ENCODE data around the gene ANKRD6.

ANKRD6 gene

DNA sequence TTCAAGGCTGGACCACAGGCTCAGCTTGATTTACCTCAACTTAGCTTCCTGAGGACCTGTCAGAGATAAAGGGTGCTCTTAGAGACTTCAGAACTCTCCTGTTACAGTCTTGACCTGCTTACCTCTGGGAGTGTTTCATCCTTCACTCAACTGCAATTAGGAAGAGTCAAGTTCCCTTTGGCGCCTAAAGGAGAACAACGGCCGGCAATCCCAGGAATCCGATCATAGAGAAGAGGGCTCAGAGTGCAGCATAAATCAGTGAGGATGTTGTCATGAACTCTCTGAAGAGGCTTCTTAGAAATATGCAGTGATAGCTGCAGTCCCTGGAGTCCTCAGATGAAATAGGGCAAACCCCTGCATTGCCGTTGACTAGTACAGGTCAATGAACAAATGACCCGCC is 169.2 kb downstream of the ANKRD6 start:
- Histone ChIP-seq H3K4me3 (ENCODE audit: low read depth in 1 of 5, low read length in 5 of 5) (no peak overlapping the region), H3K36me3 (ENCODE audit: control insufficient read depth in 5 of 5, insufficient read depth in 5 of 5, low read length in 5 of 5) (peaks cover 0 to 7% (median 3%) of the 10 kb centered on the region in 5 donors), H3K27me3 (ENCODE audit: control insufficient read depth in 5 of 5, insufficient read depth in 4 of 5, low read length in 5 of 5) (no peaks in the 10 kb centered on the region), H3K27ac (ENCODE audit: low read depth, low read length) (no peak overlapping the region), H3K9me3 (ENCODE audit: control insufficient read depth in 5 of 5, low read length in 5 of 5) (no peaks in the 10 kb centered on the region), H3K4me1 (ENCODE audit: control insufficient read depth in 5 of 5, insufficient read depth in 5 of 5, low read length in 5 of 5) (no peaks in the 10 kb centered on the region), H3K9ac (ENCODE audit: low read length in 5 of 5) (no peak overlapping the region)

DNA sequence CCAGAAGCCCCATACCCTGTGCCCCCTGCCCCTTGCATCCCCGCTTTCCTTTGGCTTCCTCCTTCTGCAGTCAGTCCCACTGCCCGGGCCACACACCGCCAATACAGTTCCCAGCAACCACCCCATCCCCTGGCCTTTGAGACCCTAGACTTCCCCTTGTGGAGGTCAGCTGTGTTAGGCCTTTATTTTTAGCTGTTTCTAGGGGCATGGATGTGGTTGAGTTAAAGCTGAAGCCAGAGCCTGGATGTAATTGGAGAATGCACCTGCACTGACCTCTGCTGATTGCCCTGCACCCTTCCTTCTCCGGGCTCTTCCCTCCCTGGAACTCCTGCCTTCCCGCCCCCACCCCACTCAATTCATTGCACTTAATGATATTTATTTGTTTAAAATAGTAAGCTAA is 171.7 kb downstream of the ANKRD6 start:
- H3K9ac ChIP-seq (ENCODE audit: low read length in 5 of 5): no peak overlapping the region

DNA sequence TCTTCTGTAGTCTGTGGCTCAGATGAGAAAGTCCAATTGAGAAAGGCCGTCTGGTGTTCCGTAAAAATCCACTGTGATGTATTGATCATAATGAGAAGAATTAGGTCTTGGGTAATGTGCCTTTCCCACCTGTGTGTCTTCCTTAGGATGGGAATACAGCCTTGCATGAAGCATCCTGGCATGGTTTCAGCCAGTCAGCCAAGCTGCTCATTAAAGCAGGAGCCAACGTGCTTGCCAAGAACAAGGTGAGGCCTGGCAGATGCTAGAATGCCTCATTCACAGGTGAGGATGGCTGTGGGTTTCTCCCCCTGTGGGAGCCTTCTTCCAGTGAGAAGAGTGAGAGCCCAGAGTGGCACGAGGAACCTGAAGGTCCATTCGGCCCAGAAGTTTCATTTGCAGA is 172.9 kb downstream of the ANKRD6 start:
- Histone ChIP-seq H3K9ac (ENCODE audit: low read length in 5 of 5) (no peak overlapping the region), H3K4me3 (ENCODE audit: low read depth in 1 of 5, low read length in 5 of 5) (no peak overlapping the region), H3K4me1 (ENCODE audit: control insufficient read depth in 5 of 5, insufficient read depth in 5 of 5, low read length in 5 of 5) (no peaks in the 10 kb centered on the region), H3K9me3 (ENCODE audit: control insufficient read depth in 5 of 5, low read length in 5 of 5) (no peaks in the 10 kb centered on the region), H3K36me3 (ENCODE audit: control insufficient read depth in 5 of 5, insufficient read depth in 5 of 5, low read length in 5 of 5) (peaks cover 0 to 7% (median 3%) of the 10 kb centered on the region in 5 donors), H3K27me3 (ENCODE audit: control insufficient read depth in 5 of 5, insufficient read depth in 4 of 5, low read length in 5 of 5) (no peaks in the 10 kb centered on the region), H3K27ac (ENCODE audit: low read depth, low read length) (no peak overlapping the region)

More for the DNA sequence above, 171.7 kb downstream of the ANKRD6 start:
- no peak overlapping the region for H3K27ac ChIP-seq (ENCODE audit: low read depth, low read length)
- peaks cover 0 to 7% (median 3%) of the 10 kb centered on the region in 5 donors for H3K36me3 ChIP-seq (ENCODE audit: control insufficient read depth in 5 of 5, insufficient read depth in 5 of 5, low read length in 5 of 5)
- no peaks in the 10 kb centered on the region for H3K4me1 ChIP-seq (ENCODE audit: control insufficient read depth in 5 of 5, insufficient read depth in 5 of 5, low read length in 5 of 5)
- H3K27me3 ChIP-seq (ENCODE audit: control insufficient read depth in 5 of 5, insufficient read depth in 4 of 5, low read length in 5 of 5): no peaks in the 10 kb centered on the region
- no peak overlapping the region for H3K4me3 ChIP-seq (ENCODE audit: low read depth in 1 of 5, low read length in 5 of 5)
- no peaks in the 10 kb centered on the region for H3K9me3 ChIP-seq (ENCODE audit: control insufficient read depth in 5 of 5, low read length in 5 of 5)

DNA sequence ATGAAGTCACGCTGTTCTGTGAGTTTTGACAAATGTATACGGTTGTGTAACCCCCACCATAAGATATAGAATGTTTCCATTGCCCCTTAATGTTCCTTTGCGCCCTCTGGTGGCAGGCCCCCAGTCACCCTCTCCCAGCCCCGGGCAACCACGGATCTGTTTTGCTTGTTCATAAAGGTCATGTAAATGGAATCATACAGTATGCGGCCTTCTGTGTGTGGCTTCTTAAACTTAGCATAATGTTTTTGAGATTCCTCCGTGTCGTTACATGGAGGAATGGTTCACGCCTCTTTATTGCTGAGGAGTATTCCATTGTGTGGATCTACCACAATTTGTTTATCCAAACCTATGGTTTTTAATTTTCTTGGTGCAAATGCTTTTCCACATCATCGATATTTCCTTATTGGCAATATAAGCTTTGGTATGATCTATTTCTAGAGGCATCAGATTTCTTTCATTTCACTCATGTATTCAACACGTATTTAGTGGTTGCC is 177.2 kb downstream of the ANKRD6 start:
- Histone ChIP-seq H3K9me3 (ENCODE audit: control insufficient read depth in 5 of 5, low read length in 5 of 5) (no peaks in the 10 kb centered on the region), H3K27ac (ENCODE audit: low read depth, low read length) (no peak overlapping the region), H3K4me1 (ENCODE audit: control insufficient read depth in 5 of 5, insufficient read depth in 5 of 5, low read length in 5 of 5) (peaks cover 0 to 3% (median 0%) of the 10 kb centered on the region in 5 donors), H3K9ac (ENCODE audit: low read length in 5 of 5) (no peak overlapping the region), H3K36me3 (ENCODE audit: control insufficient read depth in 5 of 5, insufficient read depth in 5 of 5, low read length in 5 of 5) (peaks cover 0 to 7% (median 3%) of the 10 kb centered on the region in 5 donors), H3K27me3 (ENCODE audit: control insufficient read depth in 5 of 5, insufficient read depth in 4 of 5, low read length in 5 of 5) (no peaks in the 10 kb centered on the region), H3K4me3 (ENCODE audit: low read depth in 1 of 5, low read length in 5 of 5) (no peak overlapping the region)

DNA sequence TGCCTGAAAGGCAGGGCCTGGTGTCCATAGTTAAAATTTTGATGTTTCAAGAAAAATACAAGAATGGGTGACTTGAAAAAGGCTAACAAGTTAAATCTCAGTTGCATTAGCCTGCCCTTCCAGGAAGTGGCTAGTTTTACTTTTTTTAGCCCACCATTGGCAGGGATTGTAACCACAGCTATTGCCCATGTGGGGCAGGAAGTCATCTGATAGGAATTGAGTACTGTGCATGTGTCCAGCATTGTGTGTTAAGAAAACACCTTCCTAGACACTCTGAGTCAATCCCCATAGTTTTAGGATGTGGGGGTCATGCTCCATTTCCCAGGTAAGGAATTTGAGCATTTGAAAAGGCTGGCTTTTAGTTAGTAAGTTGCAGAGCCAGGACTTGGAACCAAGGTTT is 178.7 kb downstream of the ANKRD6 start:
- peaks cover 0 to 3% (median 0%) of the 10 kb centered on the region in 5 donors for H3K4me1 ChIP-seq (ENCODE audit: control insufficient read depth in 5 of 5, insufficient read depth in 5 of 5, low read length in 5 of 5)
- H3K27me3 ChIP-seq (ENCODE audit: control insufficient read depth in 5 of 5, insufficient read depth in 4 of 5, low read length in 5 of 5): no peaks in the 10 kb centered on the region
- H3K9ac ChIP-seq (ENCODE audit: low read length in 5 of 5): no peak overlapping the region
- no peak overlapping the region for H3K27ac ChIP-seq (ENCODE audit: low read depth, low read length)
- no peaks in the 10 kb centered on the region for H3K9me3 ChIP-seq (ENCODE audit: control insufficient read depth in 5 of 5, low read length in 5 of 5)
- H3K36me3 ChIP-seq (ENCODE audit: control insufficient read depth in 5 of 5, insufficient read depth in 5 of 5, low read length in 5 of 5): peaks cover 0 to 2% (median 0%) of the 10 kb centered on the region in 5 donors
- H3K4me3 ChIP-seq (ENCODE audit: low read depth in 1 of 5, low read length in 5 of 5): no peak overlapping the region

DNA sequence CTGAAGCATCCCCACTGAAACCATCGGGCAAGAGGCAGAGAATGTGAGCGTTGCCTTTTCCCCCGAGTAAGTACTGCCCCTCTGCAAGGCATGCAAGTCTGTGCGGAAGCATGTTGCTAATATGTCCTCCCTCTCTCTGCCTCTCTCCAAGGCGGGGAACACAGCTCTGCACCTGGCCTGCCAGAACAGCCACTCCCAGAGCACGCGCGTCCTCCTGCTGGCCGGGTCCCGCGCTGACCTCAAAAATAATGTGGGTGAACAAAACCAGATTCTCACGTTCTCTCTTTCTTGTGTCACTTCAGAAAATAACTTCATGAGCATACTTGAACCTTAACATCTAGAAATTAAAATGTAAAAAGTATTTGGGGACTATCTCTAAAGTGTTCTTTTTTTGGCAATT is 179.2 kb downstream of the ANKRD6 start:
- H3K9me3 ChIP-seq (ENCODE audit: control insufficient read depth in 5 of 5, low read length in 5 of 5): no peaks in the 10 kb centered on the region
- no peak overlapping the region for H3K27ac ChIP-seq (ENCODE audit: low read depth, low read length)
- H3K4me3 ChIP-seq (ENCODE audit: low read depth in 1 of 5, low read length in 5 of 5): no peak overlapping the region
- H3K36me3 ChIP-seq (ENCODE audit: control insufficient read depth in 5 of 5, insufficient read depth in 5 of 5, low read length in 5 of 5): peaks cover 0 to 5% (median 0%) of the 10 kb centered on the region in 5 donors
- no peaks in the 10 kb centered on the region for H3K27me3 ChIP-seq (ENCODE audit: control insufficient read depth in 5 of 5, insufficient read depth in 4 of 5, low read length in 5 of 5)
- H3K4me1 ChIP-seq (ENCODE audit: control insufficient read depth in 5 of 5, insufficient read depth in 5 of 5, low read length in 5 of 5): peaks cover 0 to 3% (median 0%) of the 10 kb centered on the region in 5 donors
- no peak overlapping the region for H3K9ac ChIP-seq (ENCODE audit: low read length in 5 of 5)

DNA sequence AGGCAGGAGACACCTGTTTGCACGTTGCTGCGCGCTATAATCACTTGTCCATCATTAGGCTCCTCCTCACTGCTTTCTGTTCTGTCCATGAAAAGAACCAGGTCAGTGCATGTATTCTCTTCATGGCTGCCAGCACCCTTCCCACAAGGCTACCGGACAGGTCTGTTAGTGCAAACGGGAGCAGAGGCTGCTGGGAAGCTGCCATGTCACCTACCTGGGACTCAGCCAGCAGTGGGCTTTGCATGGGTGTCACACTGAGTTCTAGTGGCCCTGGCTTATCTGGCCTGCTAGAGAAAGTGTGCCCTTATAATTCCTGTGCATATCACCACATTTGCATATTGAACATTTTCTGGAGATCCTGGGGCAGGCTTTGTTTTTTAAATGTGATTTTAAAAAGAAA is 180.8 kb downstream of the ANKRD6 start:
- Histone ChIP-seq H3K4me1 (ENCODE audit: control insufficient read depth in 5 of 5, insufficient read depth in 5 of 5, low read length in 5 of 5) (peaks cover 0 to 3% (median 0%) of the 10 kb centered on the region in 5 donors), H3K9me3 (ENCODE audit: control insufficient read depth in 5 of 5, low read length in 5 of 5) (no peaks in the 10 kb centered on the region), H3K27me3 (ENCODE audit: control insufficient read depth in 5 of 5, insufficient read depth in 4 of 5, low read length in 5 of 5) (no peaks in the 10 kb centered on the region), H3K36me3 (ENCODE audit: control insufficient read depth in 5 of 5, insufficient read depth in 5 of 5, low read length in 5 of 5) (peaks cover 0 to 7% (median 0%) of the 10 kb centered on the region in 5 donors), H3K27ac (ENCODE audit: low read depth, low read length) (no peak overlapping the region), H3K4me3 (ENCODE audit: low read depth in 1 of 5, low read length in 5 of 5) (no peak overlapping the region), H3K9ac (ENCODE audit: low read length in 5 of 5) (no peak overlapping the region)

DNA sequence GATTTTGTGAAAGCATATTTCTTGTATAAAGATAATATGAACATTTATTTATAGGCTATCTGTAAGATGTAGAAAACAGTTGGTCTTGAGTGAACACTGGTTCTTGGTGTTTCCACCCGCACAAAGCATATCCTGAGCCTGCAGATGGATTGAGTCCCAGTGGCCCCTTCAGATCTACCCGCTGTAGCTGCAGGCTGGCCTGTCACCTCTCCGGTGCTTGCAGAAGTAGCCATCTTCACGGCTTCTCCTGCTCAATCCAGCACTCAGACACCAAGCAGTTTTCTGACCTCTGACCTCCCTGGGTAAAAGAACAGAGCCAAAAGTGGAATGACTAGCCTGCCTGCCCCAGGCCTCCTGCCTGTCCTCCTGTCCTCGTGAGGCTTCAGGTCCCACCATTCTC is 182.9 kb downstream of the ANKRD6 start:
- Histone ChIP-seq H3K27ac (ENCODE audit: low read depth, low read length) (no peak overlapping the region), H3K4me3 (ENCODE audit: low read depth in 1 of 5, low read length in 5 of 5) (no peak overlapping the region), H3K27me3 (ENCODE audit: control insufficient read depth in 5 of 5, insufficient read depth in 4 of 5, low read length in 5 of 5) (no peaks in the 10 kb centered on the region), H3K4me1 (ENCODE audit: control insufficient read depth in 5 of 5, insufficient read depth in 5 of 5, low read length in 5 of 5) (peaks cover 0 to 3% (median 0%) of the 10 kb centered on the region in 5 donors), H3K36me3 (ENCODE audit: control insufficient read depth in 5 of 5, insufficient read depth in 5 of 5, low read length in 5 of 5) (peaks cover 0 to 10% (median 0%) of the 10 kb centered on the region in 5 donors), H3K9me3 (ENCODE audit: control insufficient read depth in 5 of 5, low read length in 5 of 5) (no peaks in the 10 kb centered on the region), H3K9ac (ENCODE audit: low read length in 5 of 5) (no peak overlapping the region)

DNA sequence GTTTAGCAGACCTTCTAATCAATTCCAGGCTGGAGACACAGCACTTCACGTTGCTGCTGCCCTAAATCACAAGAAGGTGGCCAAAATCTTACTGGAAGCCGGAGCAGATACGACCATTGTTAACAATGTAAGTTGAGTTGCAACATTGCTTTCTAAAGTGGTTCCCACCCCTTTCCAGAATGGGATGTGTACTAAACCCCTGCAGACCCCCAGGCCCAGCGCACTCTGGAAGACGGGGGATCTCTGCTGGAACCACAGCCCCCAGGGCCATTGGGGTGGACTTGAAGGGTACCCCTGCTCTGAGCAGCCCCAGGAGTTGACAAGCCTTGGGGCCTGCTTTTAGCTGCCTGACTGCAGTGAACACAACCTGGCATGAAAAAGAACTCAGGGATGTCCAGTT is 183.6 kb downstream of the ANKRD6 start:
- Histone ChIP-seq H3K27ac (ENCODE audit: low read depth, low read length) (no peak overlapping the region), H3K4me3 (ENCODE audit: low read depth in 1 of 5, low read length in 5 of 5) (no peak overlapping the region), H3K9ac (ENCODE audit: low read length in 5 of 5) (no peak overlapping the region), H3K27me3 (ENCODE audit: control insufficient read depth in 5 of 5, insufficient read depth in 4 of 5, low read length in 5 of 5) (no peaks in the 10 kb centered on the region), H3K36me3 (ENCODE audit: control insufficient read depth in 5 of 5, insufficient read depth in 5 of 5, low read length in 5 of 5) (peaks cover 0 to 11% (median 5%) of the 10 kb centered on the region in 5 donors), H3K9me3 (ENCODE audit: control insufficient read depth in 5 of 5, low read length in 5 of 5) (no peaks in the 10 kb centered on the region), H3K4me1 (ENCODE audit: control insufficient read depth in 5 of 5, insufficient read depth in 5 of 5, low read length in 5 of 5) (peaks cover 0 to 1% (median 0%) of the 10 kb centered on the region in 5 donors)

DNA sequence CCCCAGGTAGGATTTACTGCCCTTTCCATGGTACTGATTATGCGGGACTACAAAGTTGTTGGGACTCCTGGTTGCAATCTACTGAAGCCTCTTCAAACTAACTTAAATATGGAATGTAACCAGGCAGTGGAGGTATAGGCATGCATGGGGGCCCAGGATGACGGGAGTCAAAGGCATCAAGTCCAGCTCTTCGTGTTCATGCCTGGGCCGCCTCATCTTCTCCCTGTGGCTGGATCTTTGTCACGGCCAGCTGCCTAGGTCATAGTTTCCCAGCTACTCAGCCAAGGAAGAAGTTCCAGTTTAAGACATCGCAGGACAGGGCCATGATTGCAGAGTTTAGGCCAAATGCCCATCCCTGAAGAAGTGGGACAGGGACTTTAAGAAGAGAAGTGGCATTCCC is 185.1 kb downstream of the ANKRD6 start:
- Histone ChIP-seq H3K9ac (ENCODE audit: low read length in 5 of 5) (no peak overlapping the region), H3K36me3 (ENCODE audit: control insufficient read depth in 5 of 5, insufficient read depth in 5 of 5, low read length in 5 of 5) (peaks cover 0 to 12% (median 6%) of the 10 kb centered on the region in 5 donors), H3K27me3 (ENCODE audit: control insufficient read depth in 5 of 5, insufficient read depth in 4 of 5, low read length in 5 of 5) (no peaks in the 10 kb centered on the region), H3K9me3 (ENCODE audit: control insufficient read depth in 5 of 5, low read length in 5 of 5) (no peaks in the 10 kb centered on the region), H3K4me3 (ENCODE audit: low read depth in 1 of 5, low read length in 5 of 5) (no peak overlapping the region), H3K4me1 (ENCODE audit: control insufficient read depth in 5 of 5, insufficient read depth in 5 of 5, low read length in 5 of 5) (no peaks in the 10 kb centered on the region), H3K27ac (ENCODE audit: low read depth, low read length) (no peak overlapping the region)
